Measurements from ENCODE around the gene ACACB.

The ACACB gene

DNA sequence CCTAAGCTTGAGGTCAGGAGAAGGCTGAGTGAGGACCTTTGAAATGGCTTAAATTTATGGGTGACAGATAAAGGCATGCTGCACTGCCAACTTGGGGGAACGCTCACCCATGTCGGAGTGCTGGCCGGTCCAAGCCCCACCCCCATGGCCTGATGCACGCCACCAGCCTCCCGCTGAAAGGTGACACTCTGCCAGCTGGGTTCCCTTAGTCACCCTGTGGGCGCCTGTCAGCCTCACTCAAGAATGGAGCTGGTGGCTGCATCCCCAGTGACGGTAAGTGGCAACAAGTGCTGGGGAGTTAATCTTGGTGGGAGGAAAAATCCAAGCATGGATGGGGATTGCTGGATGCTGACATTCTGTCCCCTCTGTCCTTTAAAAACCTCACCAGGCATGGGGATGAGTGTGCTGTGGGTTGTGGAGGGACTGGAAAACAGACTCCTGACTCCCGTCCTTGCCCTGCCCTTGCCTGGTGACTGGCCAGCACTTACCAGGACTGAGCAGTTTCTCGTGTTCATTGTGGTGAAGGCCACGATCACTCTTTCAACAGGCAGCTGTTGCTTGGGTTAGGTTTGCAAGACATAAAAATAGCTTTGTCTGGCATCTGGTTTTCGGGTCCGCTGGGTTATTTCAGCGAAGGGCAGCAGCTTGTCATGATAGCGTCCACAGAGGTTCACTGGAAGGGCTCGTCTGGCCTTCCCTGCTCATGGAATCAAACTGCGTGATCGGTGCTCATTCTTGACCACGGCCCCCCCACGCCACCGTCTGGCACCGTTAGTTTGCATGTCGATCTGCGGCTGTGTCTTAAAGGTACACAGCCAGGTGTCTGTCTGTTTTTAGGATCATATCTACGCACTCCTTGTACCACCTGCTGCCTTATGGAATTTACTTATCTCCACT is 15.0 kb downstream of the ACACB start:
- TF ChIP-seq, protein P1, sequence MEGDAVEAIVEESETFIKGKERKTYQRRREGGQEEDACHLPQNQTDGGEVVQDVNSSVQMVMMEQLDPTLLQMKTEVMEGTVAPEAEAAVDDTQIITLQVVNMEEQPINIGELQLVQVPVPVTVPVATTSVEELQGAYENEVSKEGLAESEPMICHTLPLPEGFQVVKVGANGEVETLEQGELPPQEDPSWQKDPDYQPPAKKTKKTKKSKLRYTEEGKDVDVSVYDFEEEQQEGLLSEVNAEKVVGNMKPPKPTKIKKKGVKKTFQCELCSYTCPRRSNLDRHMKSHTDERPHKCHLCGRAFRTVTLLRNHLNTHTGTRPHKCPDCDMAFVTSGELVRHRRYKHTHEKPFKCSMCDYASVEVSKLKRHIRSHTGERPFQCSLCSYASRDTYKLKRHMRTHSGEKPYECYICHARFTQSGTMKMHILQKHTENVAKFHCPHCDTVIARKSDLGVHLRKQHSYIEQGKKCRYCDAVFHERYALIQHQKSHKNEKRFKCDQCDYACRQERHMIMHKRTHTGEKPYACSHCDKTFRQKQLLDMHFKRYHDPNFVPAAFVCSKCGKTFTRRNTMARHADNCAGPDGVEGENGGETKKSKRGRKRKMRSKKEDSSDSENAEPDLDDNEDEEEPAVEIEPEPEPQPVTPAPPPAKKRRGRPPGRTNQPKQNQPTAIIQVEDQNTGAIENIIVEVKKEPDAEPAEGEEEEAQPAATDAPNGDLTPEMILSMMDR (IDR thresholded peaks at IDR 0.05) = no peak

DNA sequence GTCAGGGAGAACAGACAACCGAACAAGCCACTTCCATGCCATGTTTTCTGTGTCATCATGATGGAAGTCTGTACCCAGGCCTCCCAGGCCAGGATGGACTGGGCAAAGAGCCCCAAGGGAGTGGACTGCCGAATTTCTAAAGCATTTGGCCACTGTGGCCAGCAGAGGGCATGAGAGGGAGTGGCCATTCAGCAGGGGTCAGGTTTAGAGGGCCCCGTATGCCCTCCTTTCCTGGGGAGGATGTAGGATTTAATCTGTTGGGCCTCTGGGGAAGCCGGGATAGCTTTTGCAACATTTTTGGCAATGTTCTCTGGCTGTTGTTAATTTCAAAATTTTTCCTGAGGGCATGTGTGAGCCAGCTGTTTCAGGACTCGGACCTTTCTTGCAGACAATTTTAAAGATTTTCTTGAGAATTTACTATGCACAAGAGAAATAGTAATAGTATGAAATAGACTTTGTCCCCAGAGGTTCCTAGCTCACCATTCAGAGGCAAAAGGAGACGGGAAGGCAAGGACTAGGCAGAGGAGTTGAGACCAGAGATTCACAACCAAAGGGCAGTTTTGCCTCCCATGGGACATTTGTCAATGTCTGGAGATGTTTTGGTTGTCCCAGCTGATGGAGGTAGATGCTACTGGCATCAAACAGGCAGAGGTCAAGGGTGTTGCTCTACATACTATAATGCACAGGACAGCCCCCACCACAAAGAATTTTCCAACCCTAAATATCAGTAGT is 18.0 kb downstream of the ACACB start:
- TF ChIP-seq, protein P1 (IDR thresholded peaks at IDR 0.05) = peak; percentile 73

DNA sequence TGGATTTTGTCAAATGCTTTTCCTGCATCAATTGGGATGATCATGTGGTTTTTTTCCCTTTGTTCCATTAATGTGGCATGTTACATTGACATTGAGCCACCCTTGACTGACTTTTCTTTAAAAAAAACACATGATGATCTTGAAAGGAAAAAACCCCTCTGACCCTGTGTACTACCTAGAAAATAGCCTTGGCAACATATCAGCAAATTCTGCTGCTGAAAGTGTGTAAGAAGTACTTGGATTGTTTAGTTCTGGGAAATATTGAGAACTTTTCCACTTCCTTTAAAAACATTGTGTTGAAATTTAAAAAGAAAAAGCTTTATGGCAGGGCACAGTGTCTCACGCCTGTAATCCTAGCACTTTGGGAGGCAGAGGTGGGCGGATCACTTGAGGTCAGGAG is 20.7 kb downstream of the ACACB start:
- TF ChIP-seq, protein P1 (IDR thresholded peaks at IDR 0.05) = no peak

DNA sequence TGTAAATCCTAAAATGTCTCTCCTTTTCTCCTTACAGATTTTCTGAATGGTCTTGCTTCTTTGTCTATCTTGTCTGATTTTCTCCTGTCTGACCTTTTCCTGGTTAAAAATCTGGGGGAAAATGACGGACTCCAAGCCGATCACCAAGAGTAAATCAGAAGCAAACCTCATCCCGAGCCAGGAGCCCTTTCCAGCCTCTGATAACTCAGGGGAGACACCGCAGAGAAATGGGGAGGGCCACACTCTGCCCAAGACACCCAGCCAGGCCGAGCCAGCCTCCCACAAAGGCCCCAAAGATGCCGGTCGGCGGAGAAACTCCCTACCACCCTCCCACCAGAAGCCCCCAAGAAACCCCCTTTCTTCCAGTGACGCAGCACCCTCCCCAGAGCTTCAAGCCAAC is 23.0 kb downstream of the ACACB start:
- TF ChIP-seq, protein P1 (IDR thresholded peaks at IDR 0.05) = no peak

DNA sequence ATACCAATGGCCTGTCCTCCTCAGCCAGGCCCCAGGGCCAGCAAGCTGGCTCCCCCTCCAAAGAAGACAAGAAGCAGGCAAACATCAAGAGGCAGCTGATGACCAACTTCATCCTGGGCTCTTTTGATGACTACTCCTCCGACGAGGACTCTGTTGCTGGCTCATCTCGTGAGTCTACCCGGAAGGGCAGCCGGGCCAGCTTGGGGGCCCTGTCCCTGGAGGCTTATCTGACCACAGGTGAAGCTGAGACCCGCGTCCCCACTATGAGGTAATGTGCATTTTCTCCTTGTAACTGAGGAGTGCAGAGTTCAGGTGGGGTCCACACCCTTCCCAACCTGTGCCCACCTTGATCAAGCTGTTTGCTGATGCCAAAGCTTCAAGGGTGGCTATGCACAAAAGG is 23.4 kb downstream of the ACACB start:
- TF ChIP-seq, protein P1 (IDR thresholded peaks at IDR 0.05) = no peak

DNA sequence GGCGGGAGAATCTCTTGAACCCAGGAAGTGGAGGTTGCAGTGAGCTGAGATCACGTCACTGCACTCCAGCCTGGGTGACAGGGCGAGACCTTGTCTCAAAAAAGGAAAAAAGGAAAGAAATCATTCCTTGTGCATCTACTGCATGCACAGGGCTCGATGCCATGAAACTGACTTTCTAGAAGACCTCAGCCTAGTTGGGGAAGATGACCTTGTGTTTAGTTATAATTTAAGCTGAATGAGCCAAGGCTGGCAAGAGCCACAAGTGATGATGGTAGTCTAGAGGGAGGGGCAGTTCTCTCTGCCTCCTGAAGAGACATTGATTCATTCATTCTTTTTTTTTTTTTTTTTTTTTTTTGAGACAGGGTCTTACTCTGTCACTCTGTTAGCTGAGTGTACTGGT is 24.2 kb downstream of the ACACB start:
- TF ChIP-seq, protein P1 (IDR thresholded peaks at IDR 0.05) = no peak

DNA sequence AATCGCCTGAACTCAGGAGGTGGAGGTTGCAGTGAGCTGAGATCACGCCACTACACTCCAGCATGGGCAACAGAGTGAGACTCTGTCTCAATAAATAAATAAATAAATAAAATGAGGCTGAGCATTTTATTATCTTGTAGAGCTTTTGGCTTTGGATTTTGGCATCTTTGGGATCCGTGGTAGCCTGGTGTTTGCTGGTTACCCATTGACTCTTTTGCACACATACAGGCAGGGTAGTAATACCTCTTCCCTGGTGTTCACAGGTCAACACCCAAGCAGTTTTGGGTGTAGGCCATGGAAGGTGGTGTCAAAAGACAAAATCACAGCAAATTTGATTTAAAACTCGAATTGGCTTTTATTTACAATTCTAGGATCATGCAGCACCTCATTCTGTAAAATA is 27.8 kb downstream of the ACACB start:
- TF ChIP-seq, protein P1 (IDR thresholded peaks at IDR 0.05) = no peak
